ENCODE data around the gene BPIFB1. TPM values are rescaled to one million over a fixed set of nuclear protein-coding genes. Genes with fewer than 3 reads are reported as not detected.

The BPIFB1 gene
- total and polyA plus RNA-seq, 2 of the 13 experiments (the other 11 are each of a cell fraction or from before 2014, with no cell fraction given), result 0.82 to 4.4 TPM

DNA sequence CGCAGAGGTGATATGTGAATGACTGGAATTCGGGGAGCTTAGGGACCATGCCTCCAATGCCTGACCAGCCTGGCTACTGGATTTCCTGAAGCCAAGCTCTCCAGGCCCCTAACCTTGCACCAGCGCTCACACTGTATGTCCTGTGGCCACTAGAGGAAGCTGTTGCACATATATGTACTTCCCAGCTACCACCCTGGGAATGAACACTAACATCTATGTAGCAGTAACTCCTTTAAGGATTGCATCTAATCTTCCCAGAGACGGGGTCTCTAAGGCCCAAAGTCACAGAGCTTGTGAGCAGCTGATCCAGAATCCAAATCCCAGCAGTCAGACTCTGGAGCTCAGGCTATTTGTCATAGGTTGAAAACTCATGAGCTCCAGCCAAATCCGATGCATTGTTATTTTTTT lies 20.4 kb upstream of the BPIFB1 start (continued):
- TF ChIP-seq RARA (CRISPR knock-in tag; IDR thresholded peaks at IDR 0.05) (no peak), ZNF652 (CRISPR knock-in tag; IDR thresholded peaks at IDR 0.05; ENCODE audit: borderline replicate concordance, low read depth) (no peak), SALL2 (CRISPR knock-in tag; IDR thresholded peaks at IDR 0.05) (0 out of 2 replicates have a peak, but pooled peaks have one; percentile 59), TAF1 (CRISPR knock-in tag; IDR thresholded peaks at IDR 0.05) (no peak), NFIB (CRISPR knock-in tag; IDR thresholded peaks at IDR 0.05; ENCODE audit: borderline replicate concordance) (no peak), ZSCAN25 (CRISPR knock-in tag; IDR thresholded peaks at IDR 0.05) (peak; percentile 47; the same call in 1 of the 2 replicates), ARNT (IDR thresholded peaks at IDR 0.05) (no peak), ZFP82 (CRISPR knock-in tag; IDR thresholded peaks at IDR 0.05; ENCODE audit: borderline replicate concordance) (no peak), ZNF839 (CRISPR knock-in tag; IDR thresholded peaks at IDR 0.05; ENCODE audit: borderline replicate concordance) (no peak), ZNF382 (CRISPR knock-in tag; IDR thresholded peaks at IDR 0.05; ENCODE audit: borderline replicate concordance) (no peak), TFE3 (CRISPR knock-in tag; IDR thresholded peaks at IDR 0.05) (0 out of 2 replicates have a peak, but pooled peaks have one; percentile 45), GATAD1 (CRISPR knock-in tag; IDR thresholded peaks at IDR 0.05) (no peak), SNAPC2 (CRISPR knock-in tag; IDR thresholded peaks at IDR 0.05) (0 out of 2 replicates have a peak, but pooled peaks have one; percentile 45), ZNF713 (CRISPR knock-in tag; IDR thresholded peaks at IDR 0.05) (no peak), FOXC1 (CRISPR knock-in tag; IDR thresholded peaks at IDR 0.05; ENCODE audit: borderline replicate concordance) (no peak), ZNF7 (CRISPR knock-in tag; IDR thresholded peaks at IDR 0.05) (no peak), RAD51 (IDR thresholded peaks at IDR 0.05; ENCODE audit: borderline replicate concordance) (no peak), HBP1 (CRISPR knock-in tag; IDR thresholded peaks at IDR 0.05; ENCODE audit: low read depth) (no peak), ZBTB14 (CRISPR knock-in tag; IDR thresholded peaks at IDR 0.05) (no peak), ONECUT2 (CRISPR knock-in tag; IDR thresholded peaks at IDR 0.05) (no peak), ZKSCAN5 (CRISPR knock-in tag; IDR thresholded peaks at IDR 0.05) (no peak), PCBP1 (IDR thresholded peaks at IDR 0.05; ENCODE audit: borderline replicate concordance, low read depth, low read length) (no peak), MED13 (CRISPR knock-in tag; IDR thresholded peaks at IDR 0.05) (0 out of 2 replicates have a peak, but pooled peaks have one; percentile 27), FLYWCH1 (CRISPR knock-in tag; IDR thresholded peaks at IDR 0.05) (no peak), SOX13 (IDR thresholded peaks at IDR 0.05) (no peak), SOX13 (CRISPR knock-in tag; conservative IDR thresholded peaks at IDR 0.05 in 1 of 2, IDR thresholded peaks at IDR 0.05 in 1 of 2) (peak in 1 of 2 experiments; percentile 17; a peak in 1 of 4 replicates)
- TF ChIP-seq, protein P1, sequence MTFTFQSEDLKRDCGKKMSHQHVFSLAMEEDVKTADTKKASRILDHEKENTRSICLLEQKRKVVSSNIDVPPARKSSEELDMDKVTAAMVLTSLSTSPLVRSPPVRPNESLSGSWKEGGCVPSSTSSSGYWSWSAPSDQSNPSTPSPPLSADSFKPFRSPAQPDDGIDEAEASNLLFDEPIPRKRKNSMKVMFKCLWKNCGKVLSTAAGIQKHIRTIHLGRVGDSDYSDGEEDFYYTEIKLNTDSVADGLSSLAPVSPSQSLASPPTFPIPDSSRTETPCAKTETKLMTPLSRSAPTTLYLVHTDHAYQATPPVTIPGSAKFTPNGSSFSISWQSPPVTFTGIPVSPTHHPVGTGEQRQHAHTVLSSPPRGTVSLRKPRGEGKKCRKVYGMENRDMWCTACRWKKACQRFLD (CRISPR knock-in tag; IDR thresholded peaks at IDR 0.05; ENCODE audit: borderline replicate concordance), result no peak

All from HepG2 (cell line).